K562 treated with DMSO at 1 percent for 4 hours (cell line): ENCODE data around the gene CAVIN3. TPM values are rescaled to one million over a fixed set of nuclear protein-coding genes. Genes with fewer than 3 reads are reported as not detected.

ENCODE experiments used
- total RNA-seq: library from RNA; unstranded; fragments of 300-600 nt; gene quantifications from 2 replicates; pipeline ENCODE4 v1.2.3, GENCODE V29; 2022; ENCODE audit not compliant: insufficient read depth

CAVIN3 gene
- total RNA-seq: not detected in 2 replicates

GRCh38 chr11:6320411-6321155, at the start of gene CAVIN3:
Gene CAVIN3 (minus strand): TSS chr11:6320501. CDS start chr11:6320476, 25 bp downstream.

Other genes with a start within 250 kb of the CAVIN3 start
- gene OR56B4, start 212.8 kb downstream of the CAVIN3 start, total RNA-seq: not detected in 2 replicates
- not detected in 2 replicates for gene OR52B2, start 150.2 kb downstream of the CAVIN3 start, total RNA-seq
- gene OR52W1, start 121.3 kb downstream of the CAVIN3 start, total RNA-seq: not detected in 2 replicates
- gene C11orf42, start 114.9 kb downstream of the CAVIN3 start, total RNA-seq: not detected in 2 replicates
- 18.7 and 20.5 TPM in 2 replicates for gene FHIP1B, start 85.9 kb downstream of the CAVIN3 start, total RNA-seq
- not detected in 2 replicates for gene CNGA4, start 81.4 kb downstream of the CAVIN3 start, total RNA-seq
- not detected in 2 replicates for gene CCKBR, start 60.7 kb downstream of the CAVIN3 start, total RNA-seq
- 28.6 and 35.2 TPM in 2 replicates for gene SMPD1, start 70.0 kb upstream of the CAVIN3 start, total RNA-seq
- gene APBB1, start 98.6 kb upstream of the CAVIN3 start, total RNA-seq: 1.3 and 1.5 TPM in 2 replicates
- gene HPX, start 120.5 kb upstream of the CAVIN3 start, total RNA-seq: 1.7 and 3.1 TPM in 2 replicates
- gene TRIM3, start 153.4 kb upstream of the CAVIN3 start, total RNA-seq: 6.6 and 9.5 TPM in 2 replicates
- gene ARFIP2, start 160.8 kb upstream of the CAVIN3 start, total RNA-seq: 37.9 and 40.8 TPM in 2 replicates
- gene TIMM10B, start 161.0 kb upstream of the CAVIN3 start, total RNA-seq: 14.6 and 18.5 TPM in 2 replicates
- 7.1 and 11.1 TPM in 2 replicates for gene DNHD1, start 176.8 kb upstream of the CAVIN3 start, total RNA-seq